B cell (primary cell): ENCODE data around the gene MIDN. TPM values are rescaled to one million over a fixed set of nuclear protein-coding genes. Genes with fewer than 3 reads are reported as not detected.

ENCODE experiments used
- ATAC-seq: fragments of 200-7000 bp; cut with Tn5 transposase; one replicate; pipeline ENCODE4 v1.10.0; 2021; ENCODE audit warnings: low read depth, mild to moderate bottlenecking, moderate number of reproducible peaks, moderate library complexity
- CTCF ChIA-PET: fragments of 350-600 bp; sonication (Branson Sonifier 250); formaldehyde crosslinking; loops from one replicate; lab custom pipeline; 2021; ENCODE audit warnings: antibody characterized with exemption, inconsistent platforms; lab: Charles Lee
- POLR2A ChIA-PET: fragments of 350-600 bp; sonication (Branson Sonifier 250); formaldehyde crosslinking; loops from one replicate; lab custom pipeline; 2021; ENCODE audit warnings: antibody characterized with exemption; lab: Charles Lee
- DNase-seq: peaks from one replicate; pipeline ENCODE4 v3.0.0; 2013
- H2AFZ ChIP-seq: 2 replicates; pipeline ENCODE4 v1.6.1; 2012; ENCODE audit warnings: mild to moderate bottlenecking, low read depth, low read length; ENCODE audit not compliant: insufficient read depth, poor library complexity, severe bottlenecking
- H3K27ac ChIP-seq, 2 donors: 1 replicate in 1 of 2; 2 replicates in 1 of 2; pipeline ENCODE4 v1.5.1; 2012 to 2013; ENCODE audit warnings: low read length in 2 of 2, mild to moderate bottlenecking in 2 of 2, moderate library complexity in 1 of 2
- H3K27me3 ChIP-seq, 4 experiments: fragments of 200-600 bp in 1 of 4; sonication (generic) in 1 of 4; replicated peaks in 1 of 4; 1 replicate in 2 of 4; 2 replicates in 2 of 4; pipeline versions ENCODE4 v1.6.1 to v1.7.0; 2013 to 2016; ENCODE audit warnings: low read length in 3 of 4, mild to moderate bottlenecking in 2 of 4, mixed read lengths in 1 of 4, moderate library complexity in 1 of 4; ENCODE audit not compliant: insufficient read depth in 4 of 4, control insufficient read depth in 3 of 4; ENCODE audit errors: control extremely low read depth in 1 of 4
- H3K36me3 ChIP-seq, 2 experiments: replicated peaks in 1 of 2; 1 replicate in 1 of 2; 2 replicates in 1 of 2; pipeline versions ENCODE4 v1.6.1 to v1.7.1; 2013; ENCODE audit warnings: low read length in 1 of 2; ENCODE audit not compliant: insufficient read depth in 2 of 2, control insufficient read depth in 1 of 2; ENCODE audit errors: control extremely low read depth in 1 of 2, extremely low read depth in 1 of 2
- H3K4me1 ChIP-seq, 2 donors: fragments of 200-600 bp in 1 of 2; sonication (generic) in 1 of 2; 1 replicate in 1 of 2; 2 replicates in 1 of 2; pipeline versions ENCODE4 v1.5.1 to v1.6.1; 2013 to 2017; ENCODE audit warnings: low read length in 2 of 2; ENCODE audit not compliant: control insufficient read depth in 2 of 2, insufficient read depth in 2 of 2
- H3K4me2 ChIP-seq: replicated peaks from 2 replicates; pipeline ENCODE3; 2012; ENCODE audit warnings: mild to moderate bottlenecking, low read depth, low read length; ENCODE audit not compliant: poor library complexity, severe bottlenecking
- H3K4me3 ChIP-seq, 5 experiments: fragments of 200-600 bp in 1 of 5; sonication (generic) in 1 of 5; 1 replicate in 3 of 5; 2 replicates in 2 of 5; pipeline versions ENCODE4 v1.5.1 to v1.7.0; 2011 to 2016; ENCODE audit warnings: low read length in 4 of 5, mild to moderate bottlenecking in 4 of 5, low read depth in 2 of 5, control low read depth in 1 of 5, moderate library complexity in 1 of 5; ENCODE audit not compliant: insufficient read depth in 1 of 5; ENCODE audit errors: control extremely low read depth in 1 of 5, extremely low read depth in 1 of 5
- H3K79me2 ChIP-seq: fragments of 200-600 bp; sonication (generic); one replicate; pipeline ENCODE4 v1.6.0; 2016; ENCODE audit warnings: low read length; ENCODE audit not compliant: control insufficient read depth, insufficient read depth
- H3K9ac ChIP-seq: fragments of 200-600 bp; sonication (generic); 2 replicates; pipeline ENCODE4 v1.6.1; 2017; ENCODE audit warnings: mild to moderate bottlenecking, low read length, moderate library complexity
- H3K9me3 ChIP-seq, 3 donors: one replicate each; pipeline versions ENCODE4 v1.6.1 to v1.7.1; 2013; ENCODE audit warnings: low read length in 2 of 3; ENCODE audit not compliant: control insufficient read depth in 2 of 3, insufficient read depth in 1 of 3; ENCODE audit errors: control extremely low read depth in 1 of 3
- H4K20me1 ChIP-seq: 2 replicates; pipeline ENCODE4 v1.6.0; 2012; ENCODE audit warnings: mild to moderate bottlenecking, low read length; ENCODE audit not compliant: insufficient read depth, control insufficient read depth, poor library complexity, severe bottlenecking
- H3K27ac Mint-ChIP-seq: one replicate; pipeline ENCODE4 v1.8.0; 2021; ENCODE audit warnings: mixed read lengths
- H3K27me3 Mint-ChIP-seq: one replicate; pipeline ENCODE4 v1.8.0; 2021; ENCODE audit warnings: mixed read lengths
- H3K4me1 Mint-ChIP-seq: one replicate; pipeline ENCODE4 v1.8.0; 2021; ENCODE audit warnings: mixed read lengths
- H3K4me3 Mint-ChIP-seq: one replicate; pipeline ENCODE4 v1.8.0; 2021; ENCODE audit warnings: mixed read lengths
- H3K9me3 Mint-ChIP-seq: one replicate; pipeline ENCODE4 v1.8.0; 2022; ENCODE audit warnings: mixed read lengths; ENCODE audit not compliant: insufficient read depth
- CTCF ChIP-seq: fragments of 200-600 bp; IDR thresholded peaks from one replicate; pipeline ENCODE4 v1.8.0; 2022; ENCODE audit warnings: antibody characterized with exemption, mild to moderate bottlenecking
- EZH2 ChIP-seq: IDR thresholded peaks from 2 replicates; pipeline ENCODE4 v1.6.1; 2012; ENCODE audit warnings: borderline replicate concordance, low read depth, mild to moderate bottlenecking, moderate library complexity, low read length; ENCODE audit not compliant: insufficient read depth, poor library complexity, severe bottlenecking
- WGBS: methylation state at CpG from one replicate; pipeline ENCODE4 v1.1.5; 2013; ENCODE audit warnings: missing lambda C conversion rate; ENCODE audit not compliant: insufficient coverage; 5-methylcytosine and 5-hydroxymethylcytosine counted together
- intact Hi-C: fragments of 100-400 bp; cut with micrococcal nuclease; formaldehyde crosslinking; loops from one replicate; pipeline ENCODE4 v1.10.0; 2022
- polyA plus RNA-seq: library from polyadenylated mRNA; depleted of rRNA; stranded (reverse); fragments of >200 nt; gene quantifications from 2 replicates; pipeline ENCODE4 v1.2.3, GENCODE V29; 2012
- total RNA-seq, 2 donors: library from RNA; stranded (reverse); fragments of 120-200 nt in 1 of 2; gene quantifications; 1 replicate in 1 of 2; 2 replicates in 1 of 2; pipeline versions ENCODE4 v1.2.3 to v1.2.4, GENCODE V29; 2013 to 2022

The MIDN gene
- total and polyA plus RNA-seq, 2 donors (not counting 1 experiment from before 2014, with no cell fraction given) = 98.5 to 156 TPM

- H3K9ac ChIP-seq = no peak overlapping the region
- CTCF ChIA-PET = interaction anchor here (0.6 kb wide), 1 partner anchor 46 kb away, joined by 4 read pairs; no protein-coding TSS in a partner anchor
These were observed 43.5 kb downstream of the MIDN start for GRCh38 chr19:1291761-1292418.

More at GRCh38 chr19:1291761-1292418, 43.5 kb downstream of the MIDN start:
- H4K20me1 ChIP-seq = no peaks in the 10 kb centered on the region
- peak; percentile 37 for DNase-seq
- H3K79me2 ChIP-seq = no peaks in the 10 kb centered on the region
- H3K4me1 ChIP-seq = peaks cover 15 to 26% of the 10 kb centered on the region in 2 donors
- Mint-ChIP-seq H3K9me3 (no peaks in the 10 kb centered on the region), H3K4me3 (no peak overlapping the region), H3K27ac (no peak overlapping the region), H3K27me3 (peaks cover 20% of the 10 kb centered on the region), H3K4me1 (peaks cover 8% of the 10 kb centered on the region)
- no peak overlapping the region for H3K4me3 ChIP-seq
- POLR2A ChIA-PET = interaction anchor here (0.6 kb wide), 1 partner anchor 14 kb away, joined by 3 read pairs; no protein-coding TSS in a partner anchor
- WGBS = 65% methylated on average over 20 of the region's 25 CpGs
- no peak overlapping the region for H3K27ac ChIP-seq
- peaks cover 0 to 8% (median 0%) of the 10 kb centered on the region in 3 donors for H3K9me3 ChIP-seq
- no peak for TF ChIP-seq EZH2
- no peak for TF ChIP-seq CTCF
- peak overlapping the region; percentile 44 for H3K4me2 ChIP-seq
- H3K36me3 ChIP-seq = no peaks in the 10 kb centered on the region
- peaks cover 0 to 84% (median 22%) of the 10 kb centered on the region in 4 experiments for H3K27me3 ChIP-seq
- peak; percentile 29 for ATAC-seq
- no peak overlapping the region for H2AFZ ChIP-seq
- intact Hi-C loops = no loop called here
